Esophagus mucosa (tissue), 1 donor: Measurements from ENCODE around the gene ACTMAP. TPM values are rescaled to one million over a fixed set of nuclear protein-coding genes. Genes with fewer than 3 reads are reported as not detected.

ENCODE experiments used
- ATAC-seq: fragments of 200-7000 bp; cut with Tn5 transposase; one replicate; pipeline ENCODE4 v1.9.1; 2020
- total RNA-seq: library from RNA; stranded (reverse); gene quantifications from one replicate; pipeline ENCODE4 v1.2.4, GENCODE V29; 2023
- donor health status: DM: yes; HTN: yes; CAD: no.

ACTMAP gene
- total RNA-seq, 1 donor from 2014 or later: 5.4 TPM

DNA sequence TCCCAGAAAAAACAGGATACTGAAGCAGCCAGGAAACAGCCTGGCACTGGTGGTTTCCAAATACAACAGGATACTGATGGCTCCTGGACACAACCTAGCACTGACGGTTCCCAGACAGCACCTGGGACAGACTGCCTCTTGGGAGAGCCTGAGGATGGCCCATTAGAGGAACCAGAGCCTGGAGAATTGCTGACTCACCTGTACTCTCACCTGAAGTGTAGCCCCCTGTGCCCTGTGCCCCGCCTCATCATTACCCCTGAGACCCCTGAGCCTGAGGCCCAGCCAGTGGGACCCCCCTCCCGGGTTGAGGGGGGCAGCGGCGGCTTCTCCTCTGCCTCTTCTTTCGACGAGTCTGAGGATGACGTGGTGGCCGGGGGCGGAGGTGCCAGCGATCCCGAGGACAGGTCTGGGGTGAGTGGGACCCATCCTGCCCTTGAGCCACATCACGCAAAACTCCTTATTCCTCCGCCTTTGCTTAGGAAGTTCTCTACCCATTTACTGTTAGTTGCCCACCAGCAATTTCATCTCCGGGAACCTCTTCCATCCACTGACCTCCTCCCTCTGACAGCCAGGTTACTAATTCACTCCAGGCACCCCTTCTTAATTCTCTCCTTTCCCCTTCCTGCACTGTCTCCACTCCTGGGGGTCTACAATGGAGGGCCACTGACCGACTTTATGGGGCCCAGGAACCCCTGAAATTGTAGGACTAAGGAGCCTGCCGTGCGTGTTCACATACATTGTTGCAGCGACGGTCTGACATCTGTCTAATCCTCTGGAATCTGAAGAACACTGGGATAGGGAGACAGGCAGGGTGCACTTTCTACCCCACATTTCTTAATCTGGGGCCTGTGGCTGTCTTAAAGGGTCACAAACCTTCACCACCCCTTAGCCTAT is 32.1 kb downstream of the ACTMAP start:
- ATAC-seq: no peak

DNA sequence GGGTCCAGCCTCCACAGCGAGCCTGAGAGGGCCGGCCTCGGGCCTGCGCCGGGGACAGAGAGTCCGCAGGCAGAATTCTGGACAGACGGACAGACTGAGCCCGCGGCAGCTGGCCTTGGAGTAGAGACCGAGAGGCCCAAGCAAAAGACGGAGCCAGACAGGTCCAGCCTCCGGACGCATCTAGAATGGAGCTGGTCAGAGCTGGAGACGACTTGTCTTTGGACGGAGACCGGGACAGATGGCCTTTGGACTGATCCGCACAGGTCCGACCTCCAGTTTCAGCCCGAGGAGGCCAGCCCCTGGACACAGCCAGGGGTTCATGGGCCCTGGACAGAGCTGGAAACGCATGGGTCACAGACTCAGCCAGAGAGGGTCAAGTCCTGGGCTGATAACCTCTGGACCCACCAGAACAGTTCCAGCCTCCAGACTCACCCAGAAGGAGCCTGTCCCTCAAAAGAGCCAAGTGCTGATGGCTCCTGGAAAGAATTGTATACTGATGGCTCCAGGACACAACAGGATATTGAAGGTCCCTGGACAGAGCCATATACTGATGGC is 32.9 kb downstream of the ACTMAP start:
- no peak for ATAC-seq

DNA sequence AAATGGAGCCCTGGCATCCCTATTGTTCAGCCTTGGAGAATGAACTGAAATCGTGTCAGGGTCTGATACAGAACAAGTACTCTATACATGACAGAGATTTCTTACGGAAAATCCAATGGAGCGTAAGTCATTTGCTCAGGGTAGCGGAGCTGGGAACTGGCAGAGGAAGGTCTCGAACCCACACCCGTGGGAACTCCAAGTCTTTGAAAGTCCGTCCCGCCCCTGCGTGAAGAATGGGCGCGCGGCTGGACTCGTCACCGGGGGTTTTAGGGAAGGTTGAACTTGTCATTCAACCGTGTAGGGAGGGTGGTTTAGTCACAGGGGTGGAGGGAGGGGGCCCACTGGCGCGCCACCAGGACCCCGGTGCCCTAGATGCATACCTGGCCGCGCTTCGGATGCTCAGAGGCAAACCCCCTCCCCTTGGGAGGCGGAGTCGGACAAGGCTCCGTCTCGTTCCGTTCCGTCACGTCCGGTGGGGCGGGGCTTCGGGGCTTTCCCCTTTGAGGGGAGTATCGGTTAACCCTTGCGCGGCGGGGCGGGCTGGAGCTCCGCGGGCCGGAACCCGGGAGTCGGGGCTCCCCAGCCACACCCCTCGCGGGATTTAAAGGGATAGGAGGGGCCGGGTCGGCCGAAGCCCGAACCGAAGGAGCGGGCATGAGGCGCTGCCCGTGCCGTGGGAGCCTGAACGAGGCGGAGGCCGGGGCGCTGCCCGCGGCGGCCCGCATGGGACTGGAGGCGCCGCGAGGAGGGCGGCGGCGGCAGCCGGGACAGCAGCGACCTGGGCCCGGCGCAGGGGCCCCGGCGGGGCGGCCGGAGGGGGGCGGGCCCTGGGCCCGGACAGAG is 33.6 kb downstream of the ACTMAP start, which contains the start of the genes COQ8B and ITPKC:
COQ8B (minus strand) TSS at position 405 of the 843 bp plus-strand sequence. CDS start 2,254 bp downstream, outside the sequence.
ITPKC (plus strand) TSS at position 631 of the 843 bp plus-strand sequence; CDS start at position 655, 24 bp downstream.
- peak; percentile 76 for ATAC-seq

DNA sequence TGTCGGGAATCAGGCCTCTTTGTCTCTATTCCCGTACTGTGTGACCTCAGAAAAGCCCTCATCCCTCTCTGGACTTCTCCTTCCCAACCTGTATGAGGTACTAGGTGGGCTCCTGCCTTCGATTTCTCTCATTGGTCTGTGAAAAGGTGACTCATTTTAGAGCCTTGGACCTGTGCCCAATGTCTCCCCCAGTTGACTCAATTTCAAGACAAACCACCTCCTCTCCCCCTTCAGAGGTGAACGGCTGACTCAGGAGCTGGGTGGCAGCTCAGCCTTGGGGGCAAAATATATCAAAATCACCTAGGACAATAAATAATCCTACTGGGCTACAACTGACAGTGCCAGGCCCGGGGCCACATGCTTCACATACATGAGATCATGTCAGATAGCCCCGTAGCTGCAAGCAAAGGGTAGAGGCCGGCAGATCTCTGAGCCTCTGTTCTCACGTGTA is 34.2 kb downstream of the ACTMAP start:
- ATAC-seq: peak; percentile 14

DNA sequence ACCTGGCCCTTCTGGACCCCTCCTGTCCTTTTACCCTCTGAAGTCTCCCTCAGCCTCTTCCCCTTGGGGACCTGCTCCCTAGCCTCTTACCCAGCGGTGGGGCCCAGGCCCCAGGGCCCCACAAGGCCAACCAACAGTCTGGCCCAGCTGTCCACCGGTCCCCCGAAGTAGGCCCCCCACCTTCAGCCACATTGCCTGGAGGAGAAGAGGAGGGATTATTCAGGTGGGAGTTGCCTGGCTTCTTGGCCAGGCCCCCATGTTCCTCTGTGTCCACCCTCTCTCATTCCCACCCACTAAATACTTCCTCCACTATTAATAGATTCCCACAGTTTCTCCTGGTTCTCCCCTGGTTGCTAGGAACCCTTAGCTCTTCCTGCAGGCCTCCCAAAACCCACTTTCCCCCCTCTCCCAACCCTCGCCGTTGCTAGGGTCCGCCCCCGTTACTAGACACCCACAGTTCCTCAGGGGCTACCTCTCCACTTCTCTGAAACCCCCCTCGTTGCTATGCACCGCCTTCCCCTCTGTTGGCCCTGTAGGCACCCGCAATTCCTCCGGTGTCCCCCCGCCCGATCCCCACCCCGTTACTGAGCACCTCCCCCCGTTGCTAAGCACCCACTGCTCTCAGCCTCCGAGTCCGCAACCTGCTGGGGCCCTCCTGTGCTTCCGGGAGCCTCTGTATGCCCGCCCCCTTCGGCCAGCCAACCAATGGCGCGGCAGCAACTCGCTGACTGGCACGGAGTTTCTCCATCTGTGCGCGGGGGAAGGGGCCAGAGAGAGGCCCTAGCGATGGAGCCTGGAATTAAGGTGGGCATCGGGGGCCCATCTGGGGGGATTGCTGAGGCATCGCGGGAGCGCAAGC is 35.6 kb downstream of the ACTMAP start:
- ATAC-seq: peak; percentile 56

DNA sequence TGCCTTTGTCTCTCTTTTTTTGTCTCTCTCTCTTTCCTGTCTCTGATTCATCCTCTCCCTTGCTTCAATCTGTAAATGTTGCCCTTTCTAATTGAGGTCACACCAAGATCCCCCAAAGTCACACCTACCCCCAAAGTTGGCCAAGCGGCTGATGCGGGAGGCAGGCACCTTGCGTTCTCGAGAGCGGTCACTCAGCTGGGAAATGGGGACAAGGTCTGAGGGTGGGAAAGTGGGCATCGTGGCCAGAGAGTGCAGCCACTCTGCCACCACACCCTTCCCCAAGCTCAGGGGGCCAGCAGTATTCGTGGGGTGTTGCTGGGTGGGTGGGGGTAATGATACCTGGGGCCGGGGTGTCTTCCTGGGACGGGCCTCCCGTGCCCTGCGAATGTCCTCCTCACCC is 36.3 kb downstream of the ACTMAP start:
- no peak for ATAC-seq

DNA sequence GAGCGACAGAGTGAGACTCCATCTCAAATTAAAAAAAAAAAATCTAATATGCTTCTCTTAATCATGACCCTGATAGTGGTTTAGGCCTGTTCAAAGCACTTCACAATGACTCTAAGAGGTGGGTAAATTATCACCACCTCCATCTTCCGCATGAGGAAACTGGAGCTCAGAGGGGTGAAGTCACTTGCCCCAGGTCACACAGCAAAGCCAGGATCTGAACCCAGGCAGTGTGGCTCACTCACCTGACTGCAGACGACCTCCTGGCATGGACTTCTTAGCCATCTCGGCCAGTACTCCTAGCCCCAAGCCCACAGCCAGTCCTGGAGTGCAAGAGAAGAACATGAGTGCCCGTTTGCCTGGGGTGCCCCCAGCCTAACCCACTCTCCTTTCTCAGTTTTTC is 40.5 kb downstream of the ACTMAP start:
- ATAC-seq: no peak

DNA sequence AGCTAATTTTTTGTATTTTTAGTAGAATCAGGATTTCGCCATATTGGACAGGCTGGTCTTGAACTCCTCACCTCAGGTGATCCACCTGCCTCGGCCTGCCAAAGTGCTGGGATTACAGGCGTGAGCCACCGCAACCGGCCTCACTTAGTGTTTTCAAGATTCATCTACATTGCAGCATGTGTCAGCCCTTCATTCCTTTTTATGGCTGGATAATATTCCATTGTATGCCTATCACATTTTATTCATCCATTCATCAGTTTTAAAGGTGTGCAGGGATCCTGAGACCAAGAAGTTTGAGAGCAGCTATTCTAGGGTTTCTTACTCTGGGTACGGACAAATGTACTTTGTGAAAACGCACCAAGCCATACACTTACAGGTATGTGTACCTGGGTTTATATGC is 42.7 kb downstream of the ACTMAP start:
- ATAC-seq: no peak

DNA sequence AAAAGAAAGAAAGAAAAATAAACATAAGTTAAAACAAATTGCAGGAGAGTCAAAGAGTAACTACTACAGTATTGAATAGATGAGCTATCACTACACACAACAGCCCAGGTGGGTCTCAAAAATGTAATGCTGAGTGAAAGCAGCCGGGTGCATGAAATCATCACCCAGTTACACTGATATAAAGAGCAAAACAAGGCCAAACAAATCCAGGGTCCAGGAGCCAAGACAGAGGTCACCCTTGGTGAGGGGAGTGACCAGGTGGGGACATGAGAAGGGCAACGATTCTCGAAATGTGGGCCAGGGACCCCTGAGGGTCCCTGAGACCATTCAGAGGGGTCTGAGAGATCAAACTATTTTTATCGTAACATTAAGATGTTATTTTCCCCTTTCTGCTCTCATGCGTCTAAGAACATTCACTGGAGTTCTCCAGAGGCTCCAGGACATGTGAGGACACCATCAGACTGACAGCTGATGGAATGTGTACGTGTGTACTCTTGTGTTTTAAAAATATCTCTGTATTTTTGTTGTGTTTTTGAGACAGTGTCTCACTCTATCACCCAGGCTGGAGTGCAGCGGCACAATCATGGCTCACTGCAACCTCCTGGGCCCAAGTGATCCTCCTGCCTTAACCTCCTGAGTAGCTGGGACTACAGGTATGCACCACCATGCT is 44.2 kb downstream of the ACTMAP start:
- ATAC-seq: no peak

DNA sequence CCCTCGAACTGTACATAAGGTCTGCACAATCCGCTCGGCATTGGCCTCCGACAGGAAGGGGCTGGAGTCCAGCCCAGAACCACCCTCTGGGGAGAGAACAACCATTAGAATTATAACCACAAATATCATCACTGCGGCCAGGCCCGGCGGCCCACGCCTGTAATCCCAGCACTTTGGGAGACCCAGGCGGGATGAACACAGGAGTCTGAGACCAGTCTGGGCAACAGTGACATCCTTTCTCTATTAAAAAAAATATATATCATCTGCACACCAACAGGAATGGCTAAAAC is 45.0 kb downstream of the ACTMAP start:
- no peak for ATAC-seq

DNA sequence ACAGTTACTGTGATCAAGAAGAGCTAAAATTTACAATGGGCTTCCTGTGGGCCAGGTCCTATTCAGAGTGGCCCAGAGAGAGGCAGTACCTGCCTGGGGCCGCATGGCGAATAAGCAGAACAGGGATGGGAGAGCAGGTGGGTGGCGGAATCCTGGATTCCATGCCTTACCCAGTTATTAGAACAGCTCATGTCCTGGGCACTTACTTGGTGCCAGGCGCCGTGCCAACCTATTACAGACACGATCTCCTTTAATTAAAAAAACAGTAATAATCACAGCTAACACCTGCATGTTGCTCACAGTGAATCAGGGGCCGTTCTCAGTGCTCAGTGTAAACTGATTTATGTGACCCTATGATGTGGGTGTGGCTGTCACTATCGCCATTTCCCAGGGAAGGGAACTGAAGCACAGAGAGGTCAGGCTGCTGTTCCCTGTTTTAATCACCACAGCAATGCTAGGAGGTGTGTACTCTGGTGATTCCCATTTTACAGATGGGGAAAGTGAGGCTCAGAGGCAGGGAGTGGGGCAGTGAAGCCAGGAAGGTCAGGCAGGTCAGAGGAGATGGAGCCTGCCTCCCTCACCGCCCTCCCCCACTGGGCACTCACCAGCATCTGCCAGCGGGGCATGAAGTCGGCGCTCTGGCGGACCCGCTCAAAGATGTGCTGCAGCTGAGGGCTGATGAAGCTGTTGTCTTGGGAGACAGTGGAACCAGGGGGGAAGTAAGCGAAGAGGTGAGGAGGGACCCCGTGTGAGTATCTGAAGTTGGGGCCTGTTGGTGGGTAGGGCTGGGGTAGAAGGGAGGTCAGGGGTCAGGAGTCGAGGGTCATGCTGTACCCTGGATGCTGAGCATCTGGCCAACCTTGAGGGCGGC is 45.6 kb downstream of the ACTMAP start:
- no peak for ATAC-seq

DNA sequence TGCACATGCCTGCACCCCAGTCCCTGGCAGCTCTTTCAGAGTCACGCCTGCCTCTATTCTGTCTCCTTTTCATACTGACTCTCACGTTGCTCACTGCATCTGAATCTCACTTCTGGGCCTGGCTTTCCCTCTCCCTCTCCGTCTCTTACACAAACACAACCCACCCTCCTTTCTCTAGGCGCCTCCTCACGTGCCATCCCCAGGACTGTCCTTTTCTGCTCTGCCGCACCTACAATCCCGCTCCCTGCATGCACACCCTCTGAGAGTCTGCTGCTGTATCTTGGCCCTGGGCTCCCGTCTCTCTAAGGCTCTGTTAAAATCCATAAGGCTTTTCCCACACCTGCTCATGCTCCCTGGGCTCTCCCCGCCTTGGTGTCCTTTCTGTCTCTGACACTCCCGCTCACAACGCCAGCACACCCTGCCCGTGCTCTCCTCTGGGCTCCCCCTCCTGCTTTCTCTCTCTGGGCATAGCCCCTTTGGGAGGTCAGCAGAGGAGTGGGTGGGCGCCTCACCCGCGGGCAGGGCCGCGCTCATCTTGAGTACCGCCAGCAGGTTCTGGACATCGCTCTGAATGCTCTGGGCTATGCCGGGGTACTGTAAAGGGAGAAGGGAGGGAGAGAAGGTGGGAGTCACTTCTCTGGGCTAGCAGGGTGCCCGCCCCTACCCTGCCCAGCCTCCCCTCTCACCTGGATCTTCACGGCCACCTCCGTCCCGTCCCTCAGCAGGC is 47.1 kb downstream of the ACTMAP start:
- no peak for ATAC-seq

DNA sequence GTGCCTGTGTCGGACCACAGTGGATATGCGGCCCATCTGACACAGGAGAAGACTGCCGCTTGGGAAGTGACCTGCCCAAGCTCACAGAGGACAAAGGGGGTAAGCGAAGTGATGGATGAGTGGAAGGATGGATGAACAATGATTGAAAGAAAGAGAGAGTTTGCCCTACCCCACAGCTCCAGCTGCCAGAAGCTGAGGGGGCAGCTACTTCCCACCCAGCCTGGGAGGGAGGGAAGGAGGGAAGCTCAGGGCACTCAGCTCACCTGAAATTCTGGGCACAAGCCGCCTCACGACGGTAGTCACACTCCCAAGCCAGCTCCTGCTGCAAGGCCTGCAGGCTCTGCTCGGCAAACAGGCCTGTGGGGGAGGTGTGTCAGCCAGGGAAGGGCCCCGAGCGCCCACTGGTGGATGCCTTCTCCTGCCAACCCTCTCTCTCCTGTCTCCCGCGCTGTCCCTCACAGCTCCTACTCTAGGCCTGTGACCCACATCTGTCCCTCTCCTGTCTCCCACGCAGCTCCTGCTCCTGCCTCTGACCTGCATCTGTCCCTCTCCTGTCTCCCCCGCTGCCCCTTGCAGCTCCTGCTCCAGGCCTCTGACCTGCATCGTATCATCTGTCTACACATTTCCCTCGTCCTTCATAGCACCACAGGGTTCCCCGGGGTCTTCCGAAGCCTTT is 47.8 kb downstream of the ACTMAP start:
- ATAC-seq: peak; percentile 61

DNA sequence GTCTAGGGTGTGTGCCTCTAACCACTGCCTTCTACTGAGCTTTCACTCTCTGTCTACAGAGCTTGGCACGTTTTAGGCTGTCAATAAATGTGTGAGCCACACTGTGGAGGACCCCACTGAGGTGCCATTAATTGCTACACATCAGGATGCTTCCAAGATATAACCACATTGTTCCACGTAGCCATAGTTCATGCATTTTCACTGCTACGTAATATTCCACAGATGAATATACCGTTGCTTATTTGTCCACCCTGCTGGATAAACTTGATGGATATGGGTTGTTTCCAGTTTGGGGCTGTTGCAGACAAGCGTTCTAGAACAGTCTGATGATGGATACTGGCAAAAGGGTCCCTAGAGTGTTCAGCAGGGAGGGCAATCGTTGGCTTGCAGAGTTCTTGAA is 48.5 kb downstream of the ACTMAP start:
- ATAC-seq: no peak

DNA sequence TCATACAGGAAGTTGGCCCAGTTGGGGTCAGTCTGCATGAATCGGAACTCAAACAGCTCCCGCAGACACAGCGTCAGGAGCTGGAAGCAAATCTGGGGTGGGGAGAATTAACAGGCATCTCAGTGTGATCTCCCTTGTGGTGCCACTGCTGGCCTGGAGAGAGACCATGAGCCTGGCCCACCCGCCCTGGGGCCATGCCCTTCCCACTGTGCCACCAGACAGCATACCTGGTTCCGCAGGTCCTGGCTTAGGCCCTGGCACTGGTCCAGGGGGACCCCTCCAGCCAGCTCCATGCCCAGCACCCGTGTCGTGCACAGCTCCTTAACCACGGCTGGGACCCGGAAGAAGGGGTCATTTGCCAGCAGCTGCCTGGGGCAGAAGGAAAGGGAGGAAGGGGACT is 50.2 kb downstream of the ACTMAP start:
- ATAC-seq: no peak

DNA sequence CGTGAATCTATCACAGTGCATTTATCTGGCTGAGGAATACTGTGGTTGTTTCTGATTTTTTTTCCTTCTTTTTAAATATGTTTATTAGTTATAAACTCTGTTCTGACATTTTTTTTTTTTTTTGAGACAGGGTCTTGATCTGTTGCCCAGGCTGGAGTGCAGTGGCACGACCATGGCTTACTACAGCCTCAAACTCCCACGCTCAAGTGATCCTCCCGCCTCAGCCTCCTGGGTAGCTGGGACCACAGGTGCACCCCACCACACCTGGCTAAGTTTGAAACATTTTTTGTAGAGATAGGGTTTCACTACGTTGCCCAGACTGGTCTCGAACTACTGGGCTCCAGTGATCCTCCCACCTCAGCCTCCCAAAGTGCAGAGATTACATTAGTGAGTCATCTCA is 53.3 kb downstream of the ACTMAP start:
- ATAC-seq: no peak

DNA sequence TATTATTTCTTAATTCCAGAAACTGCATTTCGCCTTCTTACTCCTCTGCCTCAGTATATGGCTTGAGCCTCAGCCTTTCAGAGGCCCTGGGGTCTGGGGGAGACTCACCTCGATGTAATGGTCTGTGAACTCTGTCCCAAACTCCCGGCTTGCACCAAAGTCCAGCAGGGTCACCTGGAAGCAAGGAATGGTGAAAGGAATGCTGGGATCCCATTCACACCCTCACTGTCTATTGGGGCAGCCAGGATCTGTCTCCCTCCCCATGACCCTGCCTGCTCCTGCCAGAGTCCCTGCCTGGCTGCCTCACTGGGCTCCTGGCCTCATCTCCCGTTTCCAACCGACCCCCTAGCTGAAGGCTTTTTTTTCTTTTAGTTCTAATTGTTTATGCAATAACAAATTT is 54.4 kb downstream of the ACTMAP start:
- ATAC-seq: no peak

DNA sequence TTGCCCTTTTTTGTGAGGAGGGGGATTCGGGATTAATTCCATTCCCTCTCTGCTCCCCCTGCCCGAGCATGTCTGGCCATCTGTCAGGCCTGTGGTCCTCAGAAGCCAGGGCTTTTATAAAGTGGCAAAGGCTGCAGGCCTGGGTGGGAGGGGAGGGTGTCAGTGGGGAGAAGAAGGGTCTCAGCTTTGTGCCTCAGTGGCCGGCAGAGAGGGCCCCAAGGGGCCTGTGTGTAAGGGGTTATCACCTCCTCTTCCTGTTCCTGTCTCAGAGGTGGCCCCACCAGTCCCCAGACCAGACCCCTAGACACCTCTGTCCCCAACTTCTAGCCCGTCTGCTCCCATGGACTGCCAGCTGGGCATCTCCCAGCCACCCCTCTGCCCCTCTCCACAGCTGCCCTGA is 56.4 kb downstream of the ACTMAP start:
- ATAC-seq: no peak

DNA sequence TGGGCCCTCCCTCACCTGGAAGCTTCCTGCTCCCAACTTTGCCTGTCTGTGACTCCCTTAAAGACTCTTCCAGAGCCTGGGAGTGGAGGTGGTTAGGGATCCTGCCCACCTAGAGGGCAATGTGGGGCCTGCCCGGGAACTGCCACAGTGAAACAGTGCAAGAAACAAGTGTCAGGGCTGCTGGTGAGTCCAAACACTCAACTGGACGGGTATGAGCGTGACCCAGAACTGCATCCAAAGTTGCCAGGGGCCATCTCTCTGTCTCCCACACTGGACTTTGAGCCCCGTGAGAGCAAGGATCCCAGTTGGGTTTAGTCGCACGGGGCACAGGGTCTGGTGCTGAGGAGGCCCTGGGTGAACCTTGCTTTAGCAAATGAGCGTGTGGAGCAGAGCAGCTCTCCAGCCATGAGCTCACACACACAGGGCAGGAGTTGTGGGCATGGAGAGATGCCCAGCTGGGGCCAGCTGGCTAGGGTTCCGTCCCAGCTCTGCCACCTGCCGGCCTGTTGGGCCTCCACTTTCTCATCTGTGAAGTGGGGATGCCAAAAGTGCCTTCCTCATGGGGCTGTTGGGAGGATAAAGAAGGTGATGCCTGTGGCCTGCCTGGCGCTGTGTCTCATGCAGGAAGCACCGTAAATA is 57.0 kb downstream of the ACTMAP start:
- no peak for ATAC-seq
